GM12878 (cell line): Measurements from ENCODE around the gene TIAM1. TPM values are rescaled to one million over a fixed set of nuclear protein-coding genes. Genes with fewer than 3 reads are reported as not detected.

ENCODE experiments used
- ATAC-seq: fragments of 200-7000 bp; cut with Tn5 transposase; 3 replicates; pipeline ENCODE4 v1.9.1; 2020; ENCODE audit warnings: mild to moderate bottlenecking, moderate library complexity
- BruUV-seq: library from RNA; stranded (reverse); fragments of 400-500 nt; replicated peaks from 2 replicates; lab custom pipeline; 2021; lab: Mats Ljungman, UMichigan
- CTCF ChIA-PET: fragments of 300-600 bp; sonication (Branson Sonifier 250); formaldehyde crosslinking; extraction: SDS; loops from one replicate; lab custom pipeline; 2021; ENCODE audit warnings: inconsistent platforms; lab: Yijun Ruan, JAX
- POLR2A ChIA-PET: fragments of 350-600 bp; formaldehyde crosslinking; extraction: SDS; loops from one replicate; lab custom pipeline; 2021; ENCODE audit warnings: inconsistent platforms; lab: Charles Lee
- RAD21 ChIA-PET: fragments of 300-600 bp; sonication (Branson Sonifier 250); formaldehyde crosslinking; loops from one replicate; lab custom pipeline; 2023; ENCODE audit warnings: antibody characterized with exemption; ENCODE audit not compliant: unreplicated experiment; lab: Charles Lee
- SMC1A ChIA-PET: fragments of 300-600 bp; sonication (Branson Sonifier 250); formaldehyde crosslinking; loops from one replicate; lab custom pipeline; 2023; ENCODE audit not compliant: unreplicated experiment, uncharacterized antibody; lab: Charles Lee
- DNase-seq: peaks from one replicate; pipeline ENCODE4 v3.0.0-alpha.2; 2011; ENCODE audit warnings: low read depth, low spot score
- FAIRE-seq: peaks from 3 replicates; lab custom pipeline; 2011; peaks lifted over from hg19 to GRCh38; lab: Jason Lieb, UNC
- H2AFZ ChIP-seq: 2 replicates; pipeline ENCODE4 v1.6.0; 2011; ENCODE audit warnings: low read depth, low read length, control low read depth; ENCODE audit not compliant: control insufficient read depth
- H3K27ac ChIP-seq: 2 replicates; pipeline ENCODE4 v1.5.1; 2011; ENCODE audit warnings: control low read depth; ENCODE audit not compliant: control insufficient read depth, insufficient read depth
- H3K27me3 ChIP-seq, 2 experiments: replicated peaks in 1 of 2; 2 replicates each; pipeline versions ENCODE4 v1.6.0 to v1.6.1; 2011; ENCODE audit warnings: low read length in 1 of 2; ENCODE audit not compliant: control insufficient read depth in 2 of 2, insufficient read depth in 2 of 2
- H3K36me3 ChIP-seq, 2 experiments: 2 replicates each; pipeline ENCODE4 v1.5.1; 2011; ENCODE audit warnings: low read length in 1 of 2; ENCODE audit not compliant: control insufficient read depth in 2 of 2, insufficient read depth in 2 of 2
- H3K4me1 ChIP-seq: 2 replicates; pipeline ENCODE4 v1.6.1; 2011; ENCODE audit warnings: mild to moderate bottlenecking, low read length, moderate library complexity, mixed read lengths; ENCODE audit not compliant: control insufficient read depth, insufficient read depth
- H3K4me2 ChIP-seq: 2 replicates; pipeline ENCODE4 v1.6.0; 2011; ENCODE audit warnings: control low read depth; ENCODE audit not compliant: control insufficient read depth, insufficient read depth
- H3K4me3 ChIP-seq: fragments of 200-600 bp; sonication (generic); 2 replicates; pipeline ENCODE4 v1.5.1; 2016
- H3K79me2 ChIP-seq: 2 replicates; pipeline ENCODE4 v1.6.0; 2011; ENCODE audit warnings: low read length; ENCODE audit not compliant: control insufficient read depth, insufficient read depth
- H3K9ac ChIP-seq: 2 replicates; pipeline ENCODE4 v1.8.0; 2011; ENCODE audit warnings: low read length, control low read depth, mixed read lengths; ENCODE audit not compliant: control insufficient read depth, insufficient read depth
- H3K9me3 ChIP-seq: replicated peaks from 3 replicates; pipeline ENCODE4 v1.5.1; 2011; ENCODE audit warnings: mild to moderate bottlenecking, low read length; ENCODE audit not compliant: control insufficient read depth, insufficient read depth
- H4K20me1 ChIP-seq: 2 replicates; pipeline ENCODE4 v1.6.0; 2011; ENCODE audit not compliant: control insufficient read depth, insufficient read depth
- CBFB ChIP-seq: IDR thresholded peaks from 2 replicates; pipeline ENCODE4 v1.6.1; 2016; ENCODE audit warnings: antibody characterized with exemption, low read depth
- CBX3 ChIP-seq: fragments of 200-600 bp; sonication (generic); IDR thresholded peaks from 2 replicates; pipeline ENCODE4 v1.6.1; 2016; ENCODE audit warnings: low read depth, borderline replicate concordance
- CHD4 ChIP-seq: fragments of 200-600 bp; sonication (generic); IDR thresholded peaks from 2 replicates; pipeline ENCODE4 v1.6.1; 2016; ENCODE audit warnings: mild to moderate bottlenecking
- E4F1 ChIP-seq: fragments of 450-650 bp; IDR thresholded peaks from 2 replicates; pipeline ENCODE4 v1.6.1; 2018; ENCODE audit warnings: borderline replicate concordance, mild to moderate bottlenecking; ENCODE audit not compliant: partially characterized antibody
- ETV6 ChIP-seq, 2 experiments: fragments of 450-650 bp in 1 of 2; IDR thresholded peaks in 1 of 2; conservative IDR thresholded peaks in 1 of 2; 2 replicates each; pipeline ENCODE4 v1.6.1; 2014; ENCODE audit warnings: antibody characterized with exemption in 1 of 2, borderline replicate concordance in 1 of 2, low read depth in 1 of 2, mild to moderate bottlenecking in 1 of 2, moderate library complexity in 1 of 2
- FOS ChIP-seq: IDR thresholded peaks from 3 replicates; pipeline ENCODE4 v1.6.1; 2011; ENCODE audit warnings: borderline replicate concordance; ENCODE audit not compliant: insufficient read length; ENCODE audit errors: extremely low read depth
- HDGF ChIP-seq: fragments of 450-650 bp; IDR thresholded peaks from 2 replicates; pipeline ENCODE4 v1.6.1; 2016; ENCODE audit warnings: antibody characterized with exemption
- HSF1 ChIP-seq: fragments of 150-350 bp; IDR thresholded peaks from 2 replicates; pipeline ENCODE4 v1.6.1; 2014; ENCODE audit warnings: mild to moderate bottlenecking, low read depth, low read length
- IRF5 ChIP-seq: fragments of 450-650 bp; IDR thresholded peaks from 2 replicates; pipeline ENCODE4 v1.6.1; 2017; ENCODE audit warnings: borderline replicate concordance
- MTA3 ChIP-seq: IDR thresholded peaks from 2 replicates; pipeline ENCODE4 v1.6.1; 2012; ENCODE audit warnings: low read length, inconsistent platforms, borderline replicate concordance
- NFIC ChIP-seq: IDR thresholded peaks from 2 replicates; pipeline ENCODE4 v1.6.1; 2012; ENCODE audit warnings: low read depth, mild to moderate bottlenecking, inconsistent platforms, low read length, moderate library complexity
- NR2C2 ChIP-seq: IDR thresholded peaks from 2 replicates; pipeline ENCODE4 v1.6.1; 2011; ENCODE audit warnings: borderline replicate concordance, low read depth; ENCODE audit not compliant: control insufficient read depth, insufficient read length
- RBBP5 ChIP-seq: fragments of 200-600 bp; sonication (generic); conservative IDR thresholded peaks from 2 replicates; pipeline ENCODE4 v1.6.1; 2016
- RUNX3 ChIP-seq: IDR thresholded peaks from 2 replicates; pipeline ENCODE4 v1.6.1; 2012; ENCODE audit warnings: low read length, inconsistent platforms
- SMAD1 ChIP-seq: fragments of 450-650 bp; IDR thresholded peaks from 2 replicates; pipeline ENCODE4 v1.6.1; 2018; ENCODE audit warnings: mild to moderate bottlenecking, low read depth; ENCODE audit not compliant: partially characterized antibody
- SREBF2 ChIP-seq: IDR thresholded peaks from 2 replicates; pipeline ENCODE4 v1.6.1; 2012; ENCODE audit warnings: mild to moderate bottlenecking, low read length
- TCF3 ChIP-seq: IDR thresholded peaks from 2 replicates; pipeline ENCODE4 v1.6.1; 2012; ENCODE audit warnings: low read depth, mild to moderate bottlenecking, low read length, borderline replicate concordance; ENCODE audit not compliant: insufficient read depth
- WGBS: methylation state at CpG from one replicate; pipeline ENCODE4 v1.1.6; 2016; ENCODE audit warnings: low lambda C conversion rate; ENCODE audit not compliant: insufficient replicate concordance, insufficient coverage; ENCODE audit errors: missing lambda C conversion rate; 5-methylcytosine and 5-hydroxymethylcytosine counted together
- in situ Hi-C: fragments of 300-500 bp; cut with MboI; formaldehyde crosslinking; loops from 9 replicates; pipeline ENCODE4 v1.14.3; 2018; ENCODE audit warnings: mixed read lengths
- intact Hi-C: fragments of 100-400 bp; cut with micrococcal nuclease; formaldehyde crosslinking; loops from one replicate; pipeline ENCODE4 v1.14.2; 2022; ENCODE audit not compliant: unreplicated experiment
- polyA plus RNA-seq, 11 experiments: library from polyadenylated mRNA; depleted of rRNA in 4 of 11; unstranded in 6 of 11; stranded (reverse) in 5 of 11; fragments of >200 nt; fragmentation: Nextera tagmentation in 4 of 11; fragmentation: Illumina TruSeq in 1 of 11; extraction: Ambion mirVana in 4 of 11; extraction: Trizol in 1 of 11; gene quantifications; 1 replicate in 1 of 11; 2 replicates in 10 of 11; pipeline versions ENCODE4 v1.2.1 to v1.2.3, GENCODE V29; 2011 to 2016; ENCODE audit warnings: inconsistent platforms in 2 of 11, missing spikeins in 2 of 11, low read depth in 1 of 11
- total RNA-seq, 4 experiments: library from RNA; depleted of rRNA in 3 of 4; stranded (reverse); fragments of >200 nt in 3 of 4; fragmentation: Illumina TruSeq in 1 of 4; extraction: Trizol in 1 of 4; gene quantifications; 2 replicates each; pipeline versions ENCODE4 v1.2.1 to v1.2.3, GENCODE V29; 2013 to 2021

TIAM1 gene
- total and polyA plus RNA-seq, 10 of the 15 experiments (the other 5 are each of a cell fraction or from before 2014, with no cell fraction given): 0.31 to 35.9 (median 0.78) TPM

DNA sequence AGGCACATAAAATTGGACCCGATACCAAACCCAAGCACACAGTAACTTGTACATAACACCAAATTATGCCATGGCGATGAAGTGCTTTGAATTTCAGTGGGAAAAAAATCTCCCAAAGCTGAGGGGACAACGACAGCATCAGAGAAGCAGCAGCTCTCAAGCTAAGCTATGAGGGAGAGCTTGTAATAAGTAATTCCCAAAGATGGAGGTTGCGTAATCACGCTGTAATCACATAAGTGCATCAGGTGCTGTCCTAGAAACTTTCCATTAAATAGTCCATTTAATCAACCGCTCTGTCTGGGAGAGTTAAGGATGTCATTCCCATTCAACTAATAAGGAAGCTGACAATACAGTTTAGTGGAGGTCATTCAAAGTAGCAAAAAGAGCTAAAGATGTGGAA, 268.2 kb downstream of the TIAM1 start (continued):
- TF ChIP-seq NR2C2: no peak
- TF ChIP-seq MTA3: no peak
- TF ChIP-seq FOS: no peak
- no peak for TF ChIP-seq ETV6 (conservative IDR thresholded peaks at IDR 0.05 in 1 of 2, IDR thresholded peaks at IDR 0.05 in 1 of 2; ENCODE audit: borderline replicate concordance in 1 of 2, low read depth in 1 of 2)
- no peak for TF ChIP-seq SREBF2

DNA sequence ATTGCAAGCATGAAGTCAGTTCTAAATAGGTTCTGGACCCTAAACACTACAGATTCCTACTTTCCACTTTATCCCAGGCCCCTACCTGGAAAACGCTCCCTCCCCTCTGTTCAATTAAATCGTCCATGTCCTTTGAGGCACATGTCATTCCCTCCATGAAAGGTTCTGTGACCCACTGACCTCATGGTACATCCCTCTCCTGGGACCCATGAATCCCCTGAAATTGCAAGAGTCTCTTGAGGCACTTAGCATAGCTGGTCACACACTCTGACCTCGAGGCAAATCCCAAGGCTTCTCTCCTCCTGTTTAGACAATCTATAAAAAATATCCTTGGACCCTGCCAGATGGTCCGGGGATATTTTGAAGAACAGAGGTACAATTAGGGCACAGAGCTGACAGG, 271.5 kb downstream of the TIAM1 start:
- RAD21 ChIA-PET: no interaction called here
- Histone ChIP-seq H3K27me3 (no peaks in the 10 kb centered on the region), H3K36me3 (no peaks in the 10 kb centered on the region), H3K4me2 (no peak overlapping the region), H3K9me3 (no peaks in the 10 kb centered on the region; the same call in 2 of the 3 replicates), H3K9ac (no peak overlapping the region)
- POLR2A ChIA-PET: no interaction called here
- DNase-seq: no peak
- no peak for TF ChIP-seq NFIC
- TF ChIP-seq HSF1: no peak
- TF ChIP-seq TCF3: no peak
- TF ChIP-seq CBX3: no peak
- TF ChIP-seq RUNX3: no peak
- no peak for TF ChIP-seq HDGF
- no peak for TF ChIP-seq SMAD1
- no peak for TF ChIP-seq CBFB
- no peak for TF ChIP-seq IRF5
- TF ChIP-seq CHD4: no peak
- TF ChIP-seq E4F1: no peak
- TF ChIP-seq RBBP5: no peak
- TF ChIP-seq, all 136 proteins: peak for 0
- in situ Hi-C loops: no loop called here
- no peak for FAIRE-seq
- ChIA-PET CTCF (interaction anchor here (0.8 kb wide), 1 partner anchor 24 kb away, joined by 3 read pairs; no protein-coding TSS in a partner anchor), SMC1A (no interaction called here)
- H3K27ac ChIP-seq: no peak overlapping the region
- no peak overlapping the region for H3K4me3 ChIP-seq
- 0% methylated on average over 4 of the region's 4 CpGs for WGBS
- no peaks in the 10 kb centered on the region for H3K4me1 ChIP-seq
- intact Hi-C loops: no loop called here
- BruUV-seq: no TSS peak
- H4K20me1 ChIP-seq: no peaks in the 10 kb centered on the region
- no peak overlapping the region for H2AFZ ChIP-seq
- no peaks in the 10 kb centered on the region for H3K79me2 ChIP-seq
- no peak for ATAC-seq
